ENCODE results near the gene IL34. TPM values are rescaled to one million over a fixed set of nuclear protein-coding genes. Genes with fewer than 3 reads are reported as not detected.

Gene IL34
- total RNA-seq, 1 experiment from 2014 or later: not detected

GRCh38 chr16:70697594-70698170 lies 51.3 kb downstream of the IL34 start:
- RAD21 ChIA-PET (ENCODE audit: low non-redundant PET in 1 of 2, low total read pairs in 2 of 2, uncharacterized antibody in 2 of 2, unreplicated experiment in 2 of 2): no interaction called here
- Histone ChIP-seq H3K9ac (ENCODE audit: low read length) (no peak overlapping the region), H3K4me3 (replicated peaks in 1 of 2; ENCODE audit: low read depth in 1 of 2, low read length in 2 of 2) (no peak overlapping the region), H3K27me3 (ENCODE audit: insufficient read depth, low read length) (no peaks in the 10 kb centered on the region), H2AFZ (ENCODE audit: low read depth, low read length, poor library complexity, severe bottlenecking) (no peak overlapping the region), H3K9me2 (ENCODE audit: insufficient read depth) (no peaks in the 10 kb centered on the region), H4K20me1 (ENCODE audit: insufficient read depth) (no peaks in the 10 kb centered on the region), H3K36me3 (ENCODE audit: control insufficient read depth in 1 of 2, insufficient read depth in 2 of 2, low read length in 2 of 2) (no peaks in the 10 kb centered on the region), H3K79me2 (ENCODE audit: insufficient read depth, low read length) (no peaks in the 10 kb centered on the region), H3K4me2 (ENCODE audit: low read length) (no peak overlapping the region), H3K9me3 (ENCODE audit: control insufficient read depth in 1 of 2, insufficient read depth in 1 of 2, low read depth in 1 of 2, low read length in 2 of 2) (no peaks in the 10 kb centered on the region), H3K27ac (ENCODE audit: low read depth, low read length) (no peak overlapping the region), H3K4me1 (ENCODE audit: control insufficient read depth in 1 of 2, insufficient read depth in 2 of 2, low read length in 2 of 2) (peaks cover 26 to 43% of the 10 kb centered on the region in 2 experiments)
- no peak for ATAC-seq
- no peak for TF ChIP-seq EZH2 (IDR thresholded peaks at IDR 0.05)
- TF ChIP-seq ZNF274 (IDR thresholded peaks at IDR 0.05; ENCODE audit: low read depth, low read length): no peak
- TF ChIP-seq, protein P1, sequence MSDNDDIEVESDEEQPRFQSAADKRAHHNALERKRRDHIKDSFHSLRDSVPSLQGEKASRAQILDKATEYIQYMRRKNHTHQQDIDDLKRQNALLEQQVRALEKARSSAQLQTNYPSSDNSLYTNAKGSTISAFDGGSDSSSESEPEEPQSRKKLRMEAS (IDR thresholded peaks at IDR 0.05): no peak
- no peak for TF ChIP-seq CBX3 (IDR thresholded peaks at IDR 0.05; ENCODE audit: low read depth)
- no peak for TF ChIP-seq TCF7L2 (IDR thresholded peaks at IDR 0.05; ENCODE audit: borderline replicate concordance, extremely low read depth, insufficient read depth, insufficient read length)
- TF ChIP-seq, protein P2, sequence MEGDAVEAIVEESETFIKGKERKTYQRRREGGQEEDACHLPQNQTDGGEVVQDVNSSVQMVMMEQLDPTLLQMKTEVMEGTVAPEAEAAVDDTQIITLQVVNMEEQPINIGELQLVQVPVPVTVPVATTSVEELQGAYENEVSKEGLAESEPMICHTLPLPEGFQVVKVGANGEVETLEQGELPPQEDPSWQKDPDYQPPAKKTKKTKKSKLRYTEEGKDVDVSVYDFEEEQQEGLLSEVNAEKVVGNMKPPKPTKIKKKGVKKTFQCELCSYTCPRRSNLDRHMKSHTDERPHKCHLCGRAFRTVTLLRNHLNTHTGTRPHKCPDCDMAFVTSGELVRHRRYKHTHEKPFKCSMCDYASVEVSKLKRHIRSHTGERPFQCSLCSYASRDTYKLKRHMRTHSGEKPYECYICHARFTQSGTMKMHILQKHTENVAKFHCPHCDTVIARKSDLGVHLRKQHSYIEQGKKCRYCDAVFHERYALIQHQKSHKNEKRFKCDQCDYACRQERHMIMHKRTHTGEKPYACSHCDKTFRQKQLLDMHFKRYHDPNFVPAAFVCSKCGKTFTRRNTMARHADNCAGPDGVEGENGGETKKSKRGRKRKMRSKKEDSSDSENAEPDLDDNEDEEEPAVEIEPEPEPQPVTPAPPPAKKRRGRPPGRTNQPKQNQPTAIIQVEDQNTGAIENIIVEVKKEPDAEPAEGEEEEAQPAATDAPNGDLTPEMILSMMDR (IDR thresholded peaks at IDR 0.05 in 2 of 3, conservative IDR thresholded peaks at IDR 0.05 in 1 of 3; ENCODE audit: borderline replicate concordance in 1 of 3, insufficient read depth in 1 of 3, low read depth in 2 of 3, low read length in 2 of 3): no peak
- TF ChIP-seq POLR2AphosphoS5 (IDR thresholded peaks at IDR 0.05; ENCODE audit: low read depth, low read length): no peak
- TF ChIP-seq REST (IDR thresholded peaks at IDR 0.05; ENCODE audit: low read depth): no peak
- TF ChIP-seq YY1 (IDR thresholded peaks at IDR 0.05; ENCODE audit: extremely low read depth, insufficient replicate concordance, low read depth, low read length): no peak
- intact Hi-C loops (cut with micrococcal nuclease): no loop called here
- DNase-seq (ENCODE audit: low read depth, low spot score): no peak
- CTCF ChIA-PET: no interaction called here
- POLR2A ChIA-PET: no interaction called here
- BruUV-seq (replicated peaks): no TSS peak

All from HCT116 (cell line).